ENCODE data around the gene ELAVL3.
A peak's percentile ranks its signal among the peaks of the same experiment; 100 is the strongest.
"Not testable (repeated sequence)": the region's sequence is repeated elsewhere in the genome, so short reads cannot be mapped to it uniquely, and the experiment has no call there.

ELAVL3 gene

GRCh38 chr19:11447347-11448262 lies 33.2 kb downstream of the ELAVL3 start:
- ATAC-seq (replicated peaks) (no peak), DNase-seq (no peak)
- Mint-ChIP-seq H3K4me3 (no peak overlapping the region), H3K9me3 (no peaks in the 10 kb centered on the region), H3K36me3 (peaks cover 28 to 54% of the 10 kb centered on the region in 2 donors), H3K27ac (peak overlapping the region; percentile 14), H3K27me3 (no peaks in the 10 kb centered on the region), H3K4me1 (peaks cover 5 to 11% of the 10 kb centered on the region in 2 donors)

GRCh38 chr19:11446652-11447301 lies 34.1 kb downstream of the ELAVL3 start:
- H3K4me1 Mint-ChIP-seq, result peaks cover 11 to 14% of the 10 kb centered on the region in 2 donors
- no peaks in the 10 kb centered on the region for H3K9me3 Mint-ChIP-seq
- no peak overlapping the region for H3K4me3 Mint-ChIP-seq
- H3K27ac Mint-ChIP-seq, result no peak overlapping the region
- peak; percentile 29 for DNase-seq
- peaks cover 34 to 61% of the 10 kb centered on the region in 2 donors for H3K36me3 Mint-ChIP-seq
- ATAC-seq (replicated peaks), result peak; percentile 78 to 81
- no peaks in the 10 kb centered on the region for H3K27me3 Mint-ChIP-seq

DNA sequence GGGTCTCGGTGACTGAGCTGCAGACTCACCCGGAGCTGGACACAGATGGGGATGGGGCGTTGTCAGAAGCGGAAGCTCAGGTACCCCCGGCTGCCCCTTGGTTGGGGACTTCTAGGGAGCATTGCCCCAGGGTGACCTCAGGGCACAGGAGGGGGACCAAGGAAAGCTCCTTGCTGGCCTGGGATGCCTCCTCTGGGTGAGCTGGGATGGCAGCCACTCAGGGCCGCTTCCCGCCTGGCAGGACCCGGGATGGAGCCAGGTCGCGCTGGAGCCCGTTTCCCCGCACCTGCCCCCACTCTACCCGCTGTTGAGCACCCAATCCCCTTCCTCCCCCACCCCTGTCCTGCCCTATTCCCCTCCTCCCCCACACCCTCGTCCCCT lies 34.6 kb downstream of the ELAVL3 start:
- Mint-ChIP-seq H3K9me3 (no peaks in the 10 kb centered on the region), H3K4me3 (no peak overlapping the region), H3K4me1 (peaks cover 14 to 15% of the 10 kb centered on the region in 2 donors), H3K27me3 (no peaks in the 10 kb centered on the region), H3K27ac (no peak overlapping the region), H3K36me3 (peaks cover 35 to 64% of the 10 kb centered on the region in 2 donors)
- no peak for ATAC-seq (replicated peaks)
- DNase-seq, result no peak

- Mint-ChIP-seq H3K27me3 (no peaks in the 10 kb centered on the region), H3K4me3 (no peak overlapping the region), H3K36me3 (peaks cover 38 to 67% of the 10 kb centered on the region in 2 donors), H3K27ac (no peak overlapping the region), H3K9me3 (no peaks in the 10 kb centered on the region), H3K4me1 (peaks cover 20 to 25% of the 10 kb centered on the region in 2 donors)
- DNase-seq (no peak), ATAC-seq (replicated peaks) (no peak)
Observed at GRCh38 chr19:11445141-11445540, 35.7 kb downstream of the ELAVL3 start.

- Mint-ChIP-seq H3K4me3 (no peak overlapping the region), H3K27ac (no peak overlapping the region), H3K36me3 (peaks cover 36 to 60% of the 10 kb centered on the region in 2 donors), H3K4me1 (peaks cover 20 to 25% of the 10 kb centered on the region in 2 donors), H3K9me3 (no peaks in the 10 kb centered on the region), H3K27me3 (no peaks in the 10 kb centered on the region)
- no peak for ATAC-seq (replicated peaks)
- no peak for DNase-seq
Observed at GRCh38 chr19:11444059-11444458, 36.8 kb downstream of the ELAVL3 start.

- peaks cover 44 to 52% of the 10 kb centered on the region in 2 donors for H3K36me3 Mint-ChIP-seq
- DNase-seq, result peak; percentile 36
- H3K4me1 Mint-ChIP-seq, result peaks cover 30 to 55% of the 10 kb centered on the region in 2 donors
- peak; percentile 7 to 25 for ATAC-seq (replicated peaks)
- no peaks in the 10 kb centered on the region for H3K27me3 Mint-ChIP-seq
- H3K9me3 Mint-ChIP-seq, result no peaks in the 10 kb centered on the region
- peak overlapping the region; percentile 95 for H3K27ac Mint-ChIP-seq
- H3K4me3 Mint-ChIP-seq, result peak overlapping the region; percentile 64 to 76
Observed at GRCh38 chr19:11437955-11438354, 42.9 kb downstream of the ELAVL3 start.

GRCh38 chr19:11435833-11436313 lies 45.0 kb downstream of the ELAVL3 start:
- Mint-ChIP-seq H3K27ac (peak overlapping the region; percentile 99), H3K4me1 (peaks cover 22 to 42% of the 10 kb centered on the region in 2 donors), H3K27me3 (no peaks in the 10 kb centered on the region), H3K4me3 (peak overlapping the region; percentile 99), H3K9me3 (no peaks in the 10 kb centered on the region), H3K36me3 (peaks cover 34 to 38% of the 10 kb centered on the region in 2 donors)
- ATAC-seq (replicated peaks) (no peak), DNase-seq (no peak)

DNA sequence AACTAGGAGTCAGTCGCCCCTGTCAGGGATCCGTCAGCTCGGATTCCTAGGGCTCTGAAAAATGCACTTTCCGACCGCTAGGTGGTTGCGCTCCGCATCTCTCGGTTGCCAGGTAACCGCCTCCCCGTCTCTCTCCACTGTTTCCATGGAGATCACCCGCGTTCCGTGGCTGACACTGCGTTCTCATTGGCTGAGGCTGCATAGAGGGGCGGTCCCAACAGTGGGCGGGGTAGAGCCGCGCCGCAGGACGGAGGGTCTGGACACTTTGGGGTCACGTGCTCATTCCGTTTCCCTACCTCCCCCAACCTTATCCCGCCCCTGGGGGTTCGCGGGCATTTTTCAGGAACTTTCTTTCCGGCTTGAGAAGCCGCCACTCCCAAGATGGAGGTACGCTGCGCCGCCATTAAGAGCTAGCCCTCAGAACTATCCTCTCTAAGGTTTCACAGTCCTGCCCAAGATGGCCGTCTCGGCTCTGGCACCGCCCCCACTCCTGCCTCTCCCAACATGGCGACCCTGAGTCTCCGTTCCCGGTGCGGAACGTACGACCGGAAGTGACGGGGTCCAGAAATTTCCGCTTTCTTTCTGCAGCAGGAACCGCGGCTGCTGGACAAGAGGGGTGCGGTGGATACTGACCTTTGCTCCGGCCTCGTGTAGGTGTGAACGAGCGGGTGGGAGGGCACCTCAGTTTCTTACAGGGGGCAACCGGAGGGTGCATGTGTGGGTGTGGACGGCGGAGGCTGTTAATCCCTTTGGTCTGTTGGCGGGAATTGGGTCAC lies 45.6 kb downstream of the ELAVL3 start, which contains the start of the genes ODAD3 and PRKCSH:
Gene ODAD3, minus strand, starts transcription at position 65 of the 776 bp plus-strand sequence. CDS start 105 bp downstream, outside the sequence.
Gene PRKCSH, plus strand, starts transcription at position 579 of the 776 bp plus-strand sequence. CDS start 483 bp downstream, outside the sequence.
- Mint-ChIP-seq H3K36me3 (peaks cover 28 to 32% of the 10 kb centered on the region in 2 donors), H3K4me3 (peak within 1 kb of the TSS; percentile 99), H3K4me1 (peaks cover 19 to 36% of the 10 kb centered on the region in 2 donors), H3K27ac (peak within 1 kb of the TSS; percentile 99), H3K27me3 (no peaks in the 10 kb centered on the region), H3K9me3 (no peaks in the 10 kb centered on the region)
- ATAC-seq (replicated peaks) (peak; percentile 93 to 94), DNase-seq (peak; percentile 100)

DNA sequence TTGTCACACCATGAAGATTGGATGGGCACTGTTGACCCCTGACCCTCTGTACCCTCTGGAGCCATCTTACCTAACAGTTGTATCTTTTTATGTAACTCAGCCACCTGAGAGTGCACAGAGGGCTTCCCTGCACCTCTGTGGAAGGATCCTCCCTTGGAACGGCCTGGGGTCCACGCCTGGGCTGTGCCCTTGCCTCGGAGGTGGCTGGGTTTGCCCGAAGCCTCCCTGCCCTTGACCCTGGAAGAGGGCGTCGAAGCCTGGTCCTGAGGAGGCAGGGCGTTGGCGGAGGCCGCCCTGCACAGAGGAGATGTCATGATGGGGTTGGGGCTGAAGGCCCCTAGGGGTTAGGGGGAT lies 46.2 kb downstream of the ELAVL3 start:
- H3K27ac Mint-ChIP-seq, result peak overlapping the region; percentile 99
- DNase-seq, result no peak

DNA sequence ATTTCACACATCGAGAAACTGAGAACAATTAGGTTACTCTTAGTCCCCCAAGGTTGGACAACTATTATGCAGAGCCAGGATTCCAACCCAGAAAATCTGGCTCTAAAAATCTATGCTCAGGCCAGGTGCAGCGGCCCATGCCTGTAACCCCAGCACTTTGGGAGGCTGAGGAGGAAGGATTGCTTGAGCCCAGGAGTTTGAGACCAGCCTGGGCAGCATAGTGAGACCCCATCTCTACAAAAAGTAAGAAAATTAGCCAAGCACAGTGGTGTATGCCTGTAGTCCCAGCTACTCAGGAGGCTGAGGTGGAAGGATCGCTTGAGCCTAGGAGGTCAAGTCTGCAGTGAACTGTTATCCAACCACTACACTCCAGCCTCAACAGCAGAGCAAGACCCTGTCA lies 47.3 kb downstream of the ELAVL3 start:
- H3K27me3 Mint-ChIP-seq; DNase-seq; H3K9me3 Mint-ChIP-seq; H3K4me3 Mint-ChIP-seq; ATAC-seq (replicated peaks); H3K27ac Mint-ChIP-seq: not testable (repeated sequence)
- Mint-ChIP-seq H3K4me1 (peaks cover 19 to 35% of the 10 kb centered on the region in 2 donors), H3K36me3 (peaks cover 22 to 25% of the 10 kb centered on the region in 2 donors)

More for the DNA sequence above, 46.2 kb downstream of the ELAVL3 start:
- ATAC-seq (replicated peaks), result peak; percentile 14 to 22
- no peaks in the 10 kb centered on the region for H3K9me3 Mint-ChIP-seq
- peaks cover 25 to 31% of the 10 kb centered on the region in 2 donors for H3K36me3 Mint-ChIP-seq
- no peaks in the 10 kb centered on the region for H3K27me3 Mint-ChIP-seq
- peak overlapping the region; percentile 99 for H3K4me3 Mint-ChIP-seq
- peaks cover 19 to 36% of the 10 kb centered on the region in 2 donors for H3K4me1 Mint-ChIP-seq

DNA sequence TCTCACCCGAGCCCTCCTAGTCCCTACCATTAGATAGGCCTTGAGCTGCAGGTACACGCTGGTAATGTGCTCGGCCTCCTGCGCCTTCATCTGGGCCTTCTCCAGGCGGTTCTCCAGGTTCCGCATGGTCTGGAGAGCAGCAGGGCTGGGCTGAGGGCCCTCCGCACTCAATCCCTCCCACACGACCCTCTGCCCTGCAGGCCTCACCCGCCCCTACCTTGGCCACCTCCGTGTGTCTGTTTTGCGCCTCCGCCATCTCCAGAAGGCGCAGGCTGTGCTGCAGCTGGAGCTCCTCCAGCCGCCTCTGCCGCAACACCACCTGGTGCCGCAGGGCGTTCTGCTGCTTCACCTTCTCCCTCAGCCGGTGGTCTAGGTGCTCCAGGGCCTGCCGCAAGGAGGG lies 54.2 kb downstream of the ELAVL3 start:
- H3K9me3 Mint-ChIP-seq, result no peaks in the 10 kb centered on the region
- no peak overlapping the region for H3K27ac Mint-ChIP-seq
- H3K36me3 Mint-ChIP-seq, result no peaks in the 10 kb centered on the region
- ATAC-seq (replicated peaks), result no peak
- no peak overlapping the region for H3K4me3 Mint-ChIP-seq
- peaks cover 19 to 25% of the 10 kb centered on the region in 2 donors for H3K4me1 Mint-ChIP-seq
- DNase-seq, result no peak
- H3K27me3 Mint-ChIP-seq, result peaks cover 10 to 13% of the 10 kb centered on the region in 2 donors

DNA sequence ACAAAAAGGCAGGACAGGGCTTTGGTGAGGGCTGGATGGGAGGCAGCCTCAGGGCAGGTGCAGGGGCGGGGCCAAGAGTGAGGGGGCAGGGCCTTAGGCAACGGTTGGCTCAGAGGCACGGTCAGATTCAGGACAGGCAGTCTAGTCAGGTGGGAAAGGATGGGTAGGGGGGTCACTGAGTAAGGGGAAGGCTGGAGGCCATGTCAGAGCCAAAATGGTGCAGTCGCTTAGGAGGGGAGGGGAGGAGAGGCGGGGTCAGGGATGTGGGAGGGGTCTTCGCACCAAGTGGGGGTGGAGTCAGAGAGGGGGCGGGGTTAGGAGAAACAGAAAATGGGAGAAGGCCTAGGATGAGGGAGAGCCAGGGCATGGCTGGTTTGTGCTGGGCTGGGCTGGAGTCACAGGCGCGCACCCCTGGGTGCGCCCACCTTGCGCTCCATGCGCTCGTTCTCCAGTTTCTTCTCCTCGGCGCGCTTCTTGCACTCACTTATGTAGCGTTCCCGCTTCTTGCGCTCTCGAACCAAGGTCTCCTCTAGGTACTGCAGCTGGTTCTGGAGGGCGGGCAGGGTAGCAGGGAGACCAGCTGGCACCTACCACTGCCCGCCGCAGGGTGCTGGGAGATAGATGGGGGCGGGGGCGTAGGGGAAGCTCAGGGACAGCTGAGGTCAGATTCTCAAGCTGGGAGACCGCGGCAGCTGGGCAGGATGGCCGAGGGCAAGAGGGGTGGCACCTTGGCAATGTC lies 55.0 kb downstream of the ELAVL3 start:
- H3K27ac Mint-ChIP-seq, result peak overlapping the region; percentile 17
- H3K4me1 Mint-ChIP-seq, result peaks cover 26 to 33% of the 10 kb centered on the region in 2 donors
- no peak for ATAC-seq (replicated peaks)
- H3K9me3 Mint-ChIP-seq, result no peaks in the 10 kb centered on the region
- H3K36me3 Mint-ChIP-seq, result no peaks in the 10 kb centered on the region
- H3K27me3 Mint-ChIP-seq, result peaks cover 16 to 20% of the 10 kb centered on the region in 2 donors
- no peak for DNase-seq
- no peak overlapping the region for H3K4me3 Mint-ChIP-seq

GRCh38 chr19:11423791-11424181 lies 57.1 kb downstream of the ELAVL3 start:
- no peak for ATAC-seq (replicated peaks)

More at GRCh38 chr19:11423791-11424181, 57.1 kb downstream of the ELAVL3 start:
- DNase-seq, result no peak
- H3K36me3 Mint-ChIP-seq, result no peaks in the 10 kb centered on the region
- peaks cover 35 to 46% of the 10 kb centered on the region in 2 donors for H3K4me1 Mint-ChIP-seq
- H3K4me3 Mint-ChIP-seq, result no peak overlapping the region
- H3K9me3 Mint-ChIP-seq, result no peaks in the 10 kb centered on the region
- no peak overlapping the region for H3K27ac Mint-ChIP-seq
- H3K27me3 Mint-ChIP-seq, result peaks cover 27 to 33% of the 10 kb centered on the region in 2 donors
